ENCODE data around the gene ISLR. TPM values are rescaled to one million over a fixed set of nuclear protein-coding genes. Genes with fewer than 3 reads are reported as not detected.
A peak's percentile ranks its signal among the peaks of the same experiment; 100 is the strongest.
"Not testable (repeated sequence)": the region's sequence is repeated elsewhere in the genome, so short reads cannot be mapped to it uniquely, and the experiment has no call there.

Gene ISLR
- total RNA-seq, 2 donors from 2014 or later, result 51.9 to 59.9 TPM

- Histone ChIP-seq H3K9me3 (no peaks in the 10 kb centered on the region), H3K4me1 (peaks cover 0 to 42% of the 10 kb centered on the region in 2 donors), H3K36me3 (no peaks in the 10 kb centered on the region), H3K27ac (peak overlapping the region in 1 of 2 donors; percentile 61), H3K4me3 (no peak overlapping the region), H3K27me3 (no peaks in the 10 kb centered on the region)
- no peak for TF ChIP-seq CTCF (IDR thresholded peaks at IDR 0.05)
- DNase-seq (ENCODE audit: low spot score), result no peak
These were observed 14.5 kb upstream of the ISLR start for GRCh38 chr15:74158855-74159650.

GRCh38 chr15:74159773-74160172 lies 13.7 kb upstream of the ISLR start:
- H3K4me3 ChIP-seq, result no peak overlapping the region
- H3K27me3 ChIP-seq, result no peaks in the 10 kb centered on the region
- peak overlapping the region in 1 of 2 donors; percentile 61 for H3K27ac ChIP-seq
- H3K9me3 ChIP-seq, result no peaks in the 10 kb centered on the region
- no peak for DNase-seq (ENCODE audit: low spot score)
- TF ChIP-seq CTCF (IDR thresholded peaks at IDR 0.05), result no peak
- H3K4me1 ChIP-seq, result peaks cover 0 to 42% of the 10 kb centered on the region in 2 donors
- no peaks in the 10 kb centered on the region for H3K36me3 ChIP-seq

DNA sequence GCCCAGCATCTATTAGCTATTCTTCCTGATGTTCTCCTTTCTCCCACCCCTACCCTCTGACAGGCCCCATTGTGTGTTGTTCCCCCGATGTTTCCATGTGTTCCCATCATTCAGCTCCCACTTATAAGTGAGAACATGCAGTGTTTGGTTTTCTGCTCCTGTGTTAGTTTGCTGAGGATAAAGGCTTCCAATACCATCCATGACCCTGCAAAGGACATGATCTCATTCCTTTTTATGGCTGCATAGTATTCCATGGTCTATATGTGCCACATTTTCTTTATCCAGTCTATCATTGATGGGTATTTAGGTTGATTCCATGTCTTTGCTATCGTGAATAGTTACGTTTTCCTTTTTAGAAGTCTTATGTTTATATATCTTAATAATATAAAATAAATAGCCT lies 13.1 kb upstream of the ISLR start:
- H3K27ac ChIP-seq, result peak overlapping the region in 1 of 2 donors; percentile 61
- not testable (repeated sequence) for DNase-seq (ENCODE audit: low spot score); H3K27me3 ChIP-seq; H3K36me3 ChIP-seq; H3K4me3 ChIP-seq; H3K9me3 ChIP-seq
- H3K4me1 ChIP-seq, result peaks cover 0 to 42% of the 10 kb centered on the region in 2 donors

DNA sequence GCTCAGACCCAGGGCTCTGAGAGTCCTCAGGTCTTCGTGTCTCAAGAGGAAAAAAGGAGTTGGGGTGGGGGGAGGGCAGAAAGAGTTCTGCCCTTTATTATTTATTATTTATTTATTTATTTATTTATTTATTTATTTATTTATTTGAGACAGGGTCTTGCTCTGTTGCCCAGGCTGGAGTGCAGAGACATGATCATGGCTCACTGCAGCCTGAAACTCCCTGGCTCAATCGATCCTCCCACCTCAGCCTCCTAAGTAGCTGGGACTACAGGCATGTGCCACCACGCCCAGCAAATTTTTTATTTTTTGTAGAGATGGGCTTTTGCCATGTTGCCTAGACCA lies 11.3 kb upstream of the ISLR start:
- H3K36me3 ChIP-seq; H3K27ac ChIP-seq; DNase-seq (ENCODE audit: low spot score); H3K9me3 ChIP-seq; H3K4me3 ChIP-seq; H3K27me3 ChIP-seq: not testable (repeated sequence)
- H3K4me1 ChIP-seq, result peaks cover 0 to 25% of the 10 kb centered on the region in 2 donors

DNA sequence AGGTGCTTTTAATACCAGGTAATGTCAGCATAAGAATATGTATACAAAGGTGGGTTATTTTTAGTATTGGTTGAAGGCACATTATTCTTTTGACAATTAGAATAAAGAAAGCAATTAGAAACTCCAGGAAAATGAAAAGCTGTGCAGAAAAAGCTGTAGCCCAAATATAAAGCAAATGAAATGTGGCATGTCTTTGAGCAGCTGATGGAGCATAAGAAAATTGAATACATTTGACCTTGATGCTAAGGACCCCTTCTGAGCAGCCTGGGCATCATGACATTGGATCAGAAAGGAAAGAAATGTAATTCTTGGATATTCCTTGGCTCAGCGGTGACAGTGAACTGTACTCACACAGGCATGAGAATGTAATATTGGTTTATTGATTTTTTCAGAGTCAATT lies 8.0 kb upstream of the ISLR start:
- DNase-seq (ENCODE audit: low spot score), result no peak
- no peaks in the 10 kb centered on the region for H3K36me3 ChIP-seq
- H3K27me3 ChIP-seq, result no peaks in the 10 kb centered on the region
- no peak overlapping the region for H3K4me3 ChIP-seq
- no peak for TF ChIP-seq CTCF (IDR thresholded peaks at IDR 0.05)
- H3K9me3 ChIP-seq, result no peaks in the 10 kb centered on the region
- no peak overlapping the region for H3K27ac ChIP-seq
- peaks cover 0 to 23% of the 10 kb centered on the region in 2 donors for H3K4me1 ChIP-seq

DNA sequence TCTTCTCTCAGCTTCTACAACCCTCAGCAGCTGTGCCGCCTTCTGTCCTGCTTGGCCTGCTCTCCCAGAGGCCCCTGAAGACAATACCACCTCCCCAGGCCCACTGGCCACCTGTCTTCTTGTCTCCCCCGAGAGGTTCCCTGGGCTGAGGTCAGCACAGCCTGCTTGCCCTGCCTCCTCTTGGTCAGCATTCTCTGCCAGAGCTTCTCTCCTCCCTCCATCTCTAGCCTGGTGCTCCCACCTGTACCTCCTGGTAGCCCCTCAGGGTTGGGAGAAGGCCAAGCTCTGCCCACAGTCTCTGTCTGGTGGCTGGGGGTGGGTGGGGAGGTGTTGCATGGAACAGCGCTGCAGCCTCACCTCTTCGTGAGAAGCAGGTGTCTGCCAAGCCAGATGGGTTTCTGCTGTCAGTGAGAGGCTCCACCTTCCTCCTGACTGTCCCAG lies 5.6 kb upstream of the ISLR start:
- H3K36me3 ChIP-seq, result no peaks in the 10 kb centered on the region
- peak; percentile 54 for DNase-seq (ENCODE audit: low spot score)
- H3K9me3 ChIP-seq, result no peaks in the 10 kb centered on the region
- TF ChIP-seq CTCF (IDR thresholded peaks at IDR 0.05), result no peak
- H3K4me3 ChIP-seq, result no peak overlapping the region
- H3K4me1 ChIP-seq, result peaks cover 0 to 34% of the 10 kb centered on the region in 2 donors
- H3K27ac ChIP-seq, result no peak overlapping the region
- no peaks in the 10 kb centered on the region for H3K27me3 ChIP-seq

DNA sequence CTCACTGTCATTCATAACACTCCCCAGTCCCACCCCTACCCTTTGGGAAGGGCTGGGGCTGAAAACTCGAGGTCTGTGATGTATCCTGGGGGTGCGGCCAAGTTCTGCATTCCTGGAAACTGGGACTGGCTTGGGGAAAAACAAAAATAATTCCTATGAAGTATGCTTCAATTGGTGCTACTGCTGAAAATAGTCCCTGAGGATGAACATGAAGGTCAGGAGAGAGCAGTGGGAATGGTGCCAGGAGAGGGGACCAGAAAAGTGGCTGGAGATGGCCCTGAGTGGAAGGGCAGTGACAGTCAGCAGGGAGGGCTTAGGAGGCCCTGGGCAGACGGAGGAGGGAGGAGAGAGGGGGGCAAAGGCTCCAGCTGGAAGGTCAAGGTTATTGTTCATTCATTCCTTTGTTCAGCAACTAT lies 4.8 kb upstream of the ISLR start:
- Histone ChIP-seq H3K27me3 (no peaks in the 10 kb centered on the region), H3K4me1 (peaks cover 0 to 42% of the 10 kb centered on the region in 2 donors), H3K9me3 (no peaks in the 10 kb centered on the region), H3K27ac (peak overlapping the region; percentile 4 to 5), H3K4me3 (no peak overlapping the region), H3K36me3 (no peaks in the 10 kb centered on the region)
- TF ChIP-seq CTCF (IDR thresholded peaks at IDR 0.05), result no peak
- peak; percentile 57 for DNase-seq (ENCODE audit: low spot score)

All from right atrium auricular region (tissue), 2 donors.